NCI-H1436 (cell line): Measurements from ENCODE around the gene DGCR8.

Experiments used
- DNase-seq: peaks from one replicate; lab custom pipeline; 2025; lab: John Stamatoyannopoulos, UW

Gene DGCR8

GRCh38 chr22:20109411-20110358, 29.6 kb downstream of the DGCR8 start:
- DNase-seq: no peak

GRCh38 chr22:20110359-20110985, 30.4 kb downstream of the DGCR8 start:
- DNase-seq: no peak

- peak; percentile 17 for DNase-seq
These were observed 31.1 kb downstream of the DGCR8 start for GRCh38 chr22:20111045-20111688.

- no peak for DNase-seq
These were observed 31.9 kb downstream of the DGCR8 start for GRCh38 chr22:20111689-20112622.

GRCh38 chr22:20112623-20113511, 32.8 kb downstream of the DGCR8 start:
- no peak for DNase-seq

- no peak for DNase-seq
These were observed 33.7 kb downstream of the DGCR8 start for GRCh38 chr22:20113551-20114310.

- no peak for DNase-seq
These were observed 34.8 kb downstream of the DGCR8 start for GRCh38 chr22:20114506-20115475.

GRCh38 chr22:20115691-20116375, 35.8 kb downstream of the DGCR8 start, which contains the start of gene RANBP1:
Gene RANBP1, plus strand, starts transcription at chr22:20116104. Its CDS starts 81 bp downstream, at chr22:20116185.
- no peak for DNase-seq

GRCh38 chr22:20116376-20116950, 36.4 kb downstream of the DGCR8 start:
- no peak for DNase-seq

- peak; percentile 95 for DNase-seq
These were observed 37.1 kb downstream of the DGCR8 start, which contains the start of gene TRMT2A for GRCh38 chr22:20116951-20117632. Gene TRMT2A, minus strand, starts transcription at chr22:20117226. Its CDS starts 320 bp downstream, at chr22:20116906.

GRCh38 chr22:20117633-20118299, 37.7 kb downstream of the DGCR8 start:
- DNase-seq: no peak

GRCh38 chr22:20118300-20119020, 38.4 kb downstream of the DGCR8 start:
- no peak for DNase-seq

- DNase-seq: no peak
These were observed 41.9 kb downstream of the DGCR8 start for GRCh38 chr22:20121856-20122415.

- no peak for DNase-seq
These were observed 43.5 kb downstream of the DGCR8 start for GRCh38 chr22:20123366-20124082.
